Right atrium auricular region (tissue), 2 donors: ENCODE data around the gene LRRC37B. TPM values are rescaled to one million over a fixed set of nuclear protein-coding genes. Genes with fewer than 3 reads are reported as not detected.
A peak's percentile ranks its signal among the peaks of the same experiment; 100 is the strongest.
"Not testable (repeated sequence)": the region's sequence is repeated elsewhere in the genome, so short reads cannot be mapped to it uniquely, and the experiment has no call there.

Experiments used
- DNase-seq: peaks from one replicate; pipeline ENCODE4 v3.0.0-alpha.2; 2019; ENCODE audit warnings: low spot score
- H3K27ac ChIP-seq, 2 donors: fragments of 200-600 bp; sonication (generic); 1 replicate in 1 of 2; 2 replicates in 1 of 2; pipeline ENCODE4 v1.5.1; 2016 to 2019
- H3K27me3 ChIP-seq, 2 donors: fragments of 200-600 bp; sonication (generic); one replicate each; pipeline versions ENCODE4 v1.5.1 to v1.6.0; 2017 to 2019
- H3K36me3 ChIP-seq: fragments of 200-600 bp; sonication (generic); one replicate; pipeline ENCODE4 v1.5.1; 2016
- H3K4me1 ChIP-seq, 2 donors: fragments of 200-600 bp; sonication (generic); one replicate each; pipeline versions ENCODE4 v1.5.1 to v1.6.0; 2017 to 2019
- H3K4me3 ChIP-seq, 2 donors: fragments of 200-600 bp; sonication (generic); 1 replicate in 1 of 2; 2 replicates in 1 of 2; pipeline ENCODE4 v1.5.1; 2017 to 2019; ENCODE audit warnings: mild to moderate bottlenecking in 1 of 2, moderate library complexity in 1 of 2
- H3K9me3 ChIP-seq, 2 donors: fragments of 200-600 bp; sonication (generic); one replicate each; pipeline ENCODE4 v1.5.1; 2019
- CTCF ChIP-seq, 2 donors: fragments of 200-600 bp; sonication (generic); IDR thresholded peaks; one replicate each; pipeline ENCODE4 v1.5.1; 2019; ENCODE audit warnings: antibody characterized with exemption in 2 of 2
- total RNA-seq, 2 donors: library from RNA; depleted of rRNA; stranded (reverse); fragments of >200 nt; gene quantifications; one replicate each; pipeline ENCODE4 v1.1.0, GENCODE V29; 2016

LRRC37B gene
- 1 to 10 TPM; 2.5 to 7.0 TPM for total RNA-seq

- peak within 1 kb of the TSS; percentile 60 to 76 for H3K4me3 ChIP-seq
- H3K27me3 ChIP-seq, result no peaks in the 10 kb centered on the region
- no peaks in the 10 kb centered on the region for H3K36me3 ChIP-seq
- H3K27ac ChIP-seq, result peak within 1 kb of the TSS; percentile 77 to 88
- peak; percentile 88 for DNase-seq
- peaks cover 0 to 23% of the 10 kb centered on the region in 2 donors for H3K4me1 ChIP-seq
- TF ChIP-seq CTCF (IDR thresholded peaks at IDR 0.05), result peak; percentile 95 to 99
- no peaks in the 10 kb centered on the region for H3K9me3 ChIP-seq
Observed at GRCh38 chr17:32006957-32007462, at the start of gene LRRC37B. Gene LRRC37B (plus strand): TSS chr17:32007383. CDS start chr17:32021393, 14,010 bp downstream.

GRCh38 chr17:31964131-31964530, 43.1 kb upstream of the LRRC37B start:
- not testable (repeated sequence) for H3K4me3 ChIP-seq, H3K27me3 ChIP-seq, H3K9me3 ChIP-seq, DNase-seq, H3K4me1 ChIP-seq, H3K27ac ChIP-seq
- peaks cover 21% of the 10 kb centered on the region for H3K36me3 ChIP-seq

GRCh38 chr17:31967648-31968047, 39.5 kb upstream of the LRRC37B start:
- no peaks in the 10 kb centered on the region for H3K4me1 ChIP-seq
- TF ChIP-seq CTCF (IDR thresholded peaks at IDR 0.05), result no peak
- no peak overlapping the region for H3K27ac ChIP-seq
- no peak overlapping the region for H3K4me3 ChIP-seq
- H3K27me3 ChIP-seq, result no peaks in the 10 kb centered on the region
- H3K9me3 ChIP-seq, result no peaks in the 10 kb centered on the region
- DNase-seq, result no peak
- peaks cover 23% of the 10 kb centered on the region for H3K36me3 ChIP-seq

- H3K4me3 ChIP-seq, H3K9me3 ChIP-seq, H3K27ac ChIP-seq, H3K27me3 ChIP-seq, H3K4me1 ChIP-seq, DNase-seq: not testable (repeated sequence)
- H3K36me3 ChIP-seq, result peaks cover 25% of the 10 kb centered on the region
Observed at GRCh38 chr17:31970416-31970815, 36.8 kb upstream of the LRRC37B start.

GRCh38 chr17:31974269-31975071, 32.7 kb upstream of the LRRC37B start:
- DNase-seq, H3K27ac ChIP-seq, H3K27me3 ChIP-seq, H3K4me1 ChIP-seq, H3K9me3 ChIP-seq, H3K4me3 ChIP-seq: not testable (repeated sequence)
- peaks cover 26% of the 10 kb centered on the region for H3K36me3 ChIP-seq

GRCh38 chr17:31975391-31975790, 31.8 kb upstream of the LRRC37B start:
- not testable (repeated sequence) for H3K4me3 ChIP-seq, H3K4me1 ChIP-seq, H3K9me3 ChIP-seq, H3K27ac ChIP-seq, H3K27me3 ChIP-seq, DNase-seq
- H3K36me3 ChIP-seq, result peaks cover 23% of the 10 kb centered on the region

- H3K36me3 ChIP-seq, result peaks cover 94% of the 10 kb centered on the region
Observed at GRCh38 chr17:31991821-31992220, 15.4 kb upstream of the LRRC37B start.

GRCh38 chr17:31997005-31997404, 10.2 kb upstream of the LRRC37B start:
- H3K9me3 ChIP-seq, result no peaks in the 10 kb centered on the region
- H3K36me3 ChIP-seq, result peaks cover 71% of the 10 kb centered on the region
- H3K27me3 ChIP-seq, result no peaks in the 10 kb centered on the region
- no peak overlapping the region for H3K4me3 ChIP-seq
- no peak overlapping the region for H3K27ac ChIP-seq
- TF ChIP-seq CTCF (IDR thresholded peaks at IDR 0.05), result no peak
- H3K4me1 ChIP-seq, result no peaks in the 10 kb centered on the region
- no peak for DNase-seq

More at GRCh38 chr17:31991821-31992220, 15.4 kb upstream of the LRRC37B start:
- H3K4me1 ChIP-seq, H3K27ac ChIP-seq, H3K4me3 ChIP-seq, H3K27me3 ChIP-seq, DNase-seq, H3K9me3 ChIP-seq: not testable (repeated sequence)
